ENCODE data around the gene TUBE1. TPM values are rescaled to one million over a fixed set of nuclear protein-coding genes. Genes with fewer than 3 reads are reported as not detected.

The TUBE1 gene
- total RNA-seq, 1 experiment from 2014 or later = 42.5 TPM

- TF ChIP-seq ZFX (IDR thresholded peaks at IDR 0.05) (no peak), JUND (IDR thresholded peaks at IDR 0.05) (no peak), EGR1 (IDR thresholded peaks at IDR 0.05; ENCODE audit: low read depth) (no peak), CEBPB (IDR thresholded peaks at IDR 0.05; ENCODE audit: low read depth) (no peak), MAX (IDR thresholded peaks at IDR 0.05) (no peak), SP1 (IDR thresholded peaks at IDR 0.05; ENCODE audit: low read depth) (no peak), SRF (IDR thresholded peaks at IDR 0.05; ENCODE audit: low read depth) (no peak), TCF7L2 (IDR thresholded peaks at IDR 0.05; ENCODE audit: borderline replicate concordance, extremely low read depth, insufficient read depth, insufficient read length) (no peak), CBX3 (IDR thresholded peaks at IDR 0.05; ENCODE audit: low read depth) (no peak), RAD21 (IDR thresholded peaks at IDR 0.05; ENCODE audit: low read depth) (no peak), POLR2A (IDR thresholded peaks at IDR 0.05; ENCODE audit: borderline replicate concordance, extremely low read depth, insufficient read depth, insufficient read length) (no peak), ZNF274 (IDR thresholded peaks at IDR 0.05; ENCODE audit: low read depth, low read length) (no peak), EZH2phosphoT487 (IDR thresholded peaks at IDR 0.05; ENCODE audit: borderline replicate concordance) (no peak), FOSL1 (IDR thresholded peaks at IDR 0.05; ENCODE audit: low read depth) (no peak), EZH2 (IDR thresholded peaks at IDR 0.05) (no peak)
- TF ChIP-seq, protein P1, sequence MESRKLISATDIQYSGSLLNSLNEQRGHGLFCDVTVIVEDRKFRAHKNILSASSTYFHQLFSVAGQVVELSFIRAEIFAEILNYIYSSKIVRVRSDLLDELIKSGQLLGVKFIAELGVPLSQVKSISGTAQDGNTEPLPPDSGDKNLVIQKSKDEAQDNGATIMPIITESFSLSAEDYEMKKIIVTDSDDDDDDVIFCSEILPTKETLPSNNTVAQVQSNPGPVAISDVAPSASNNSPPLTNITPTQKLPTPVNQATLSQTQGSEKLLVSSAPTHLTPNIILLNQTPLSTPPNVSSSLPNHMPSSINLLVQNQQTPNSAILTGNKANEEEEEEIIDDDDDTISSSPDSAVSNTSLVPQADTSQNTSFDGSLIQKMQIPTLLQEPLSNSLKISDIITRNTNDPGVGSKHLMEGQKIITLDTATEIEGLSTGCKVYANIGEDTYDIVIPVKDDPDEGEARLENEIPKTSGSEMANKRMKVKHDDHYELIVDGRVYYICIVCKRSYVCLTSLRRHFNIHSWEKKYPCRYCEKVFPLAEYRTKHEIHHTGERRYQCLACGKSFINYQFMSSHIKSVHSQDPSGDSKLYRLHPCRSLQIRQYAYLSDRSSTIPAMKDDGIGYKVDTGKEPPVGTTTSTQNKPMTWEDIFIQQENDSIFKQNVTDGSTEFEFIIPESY (IDR thresholded peaks at IDR 0.05; ENCODE audit: extremely low read depth, insufficient replicate concordance, low read length) = no peak
- TF ChIP-seq, protein P2, sequence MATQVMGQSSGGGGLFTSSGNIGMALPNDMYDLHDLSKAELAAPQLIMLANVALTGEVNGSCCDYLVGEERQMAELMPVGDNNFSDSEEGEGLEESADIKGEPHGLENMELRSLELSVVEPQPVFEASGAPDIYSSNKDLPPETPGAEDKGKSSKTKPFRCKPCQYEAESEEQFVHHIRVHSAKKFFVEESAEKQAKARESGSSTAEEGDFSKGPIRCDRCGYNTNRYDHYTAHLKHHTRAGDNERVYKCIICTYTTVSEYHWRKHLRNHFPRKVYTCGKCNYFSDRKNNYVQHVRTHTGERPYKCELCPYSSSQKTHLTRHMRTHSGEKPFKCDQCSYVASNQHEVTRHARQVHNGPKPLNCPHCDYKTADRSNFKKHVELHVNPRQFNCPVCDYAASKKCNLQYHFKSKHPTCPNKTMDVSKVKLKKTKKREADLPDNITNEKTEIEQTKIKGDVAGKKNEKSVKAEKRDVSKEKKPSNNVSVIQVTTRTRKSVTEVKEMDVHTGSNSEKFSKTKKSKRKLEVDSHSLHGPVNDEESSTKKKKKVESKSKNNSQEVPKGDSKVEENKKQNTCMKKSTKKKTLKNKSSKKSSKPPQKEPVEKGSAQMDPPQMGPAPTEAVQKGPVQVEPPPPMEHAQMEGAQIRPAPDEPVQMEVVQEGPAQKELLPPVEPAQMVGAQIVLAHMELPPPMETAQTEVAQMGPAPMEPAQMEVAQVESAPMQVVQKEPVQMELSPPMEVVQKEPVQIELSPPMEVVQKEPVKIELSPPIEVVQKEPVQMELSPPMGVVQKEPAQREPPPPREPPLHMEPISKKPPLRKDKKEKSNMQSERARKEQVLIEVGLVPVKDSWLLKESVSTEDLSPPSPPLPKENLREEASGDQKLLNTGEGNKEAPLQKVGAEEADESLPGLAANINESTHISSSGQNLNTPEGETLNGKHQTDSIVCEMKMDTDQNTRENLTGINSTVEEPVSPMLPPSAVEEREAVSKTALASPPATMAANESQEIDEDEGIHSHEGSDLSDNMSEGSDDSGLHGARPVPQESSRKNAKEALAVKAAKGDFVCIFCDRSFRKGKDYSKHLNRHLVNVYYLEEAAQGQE (IDR thresholded peaks at IDR 0.05; ENCODE audit: low read depth) = no peak
- H4K20me1 ChIP-seq (ENCODE audit: insufficient read depth) = no peaks in the 10 kb centered on the region
- ChIA-PET RAD21 (ENCODE audit: low non-redundant PET in 1 of 2, low total read pairs in 2 of 2, uncharacterized antibody in 2 of 2, unreplicated experiment in 2 of 2) (no interaction called here), POLR2A (no interaction called here), CTCF (interaction anchor here (1.8 kb wide), 1 partner anchor 10 kb away, joined by 3 read pairs; no protein-coding TSS in a partner anchor)
- no peaks in the 10 kb centered on the region for H3K9me3 ChIP-seq (ENCODE audit: control insufficient read depth in 1 of 2, insufficient read depth in 1 of 2, low read depth in 1 of 2, low read length in 2 of 2)
- H3K27ac ChIP-seq (ENCODE audit: low read depth, low read length) = no peak overlapping the region
- no peak overlapping the region for H2AFZ ChIP-seq (ENCODE audit: low read depth, low read length, poor library complexity, severe bottlenecking)
- intact Hi-C loops (cut with micrococcal nuclease) = no loop called here
- H3K27me3 ChIP-seq (ENCODE audit: insufficient read depth, low read length) = 0 out of 2 replicates have a peak, but pooled peaks cover 4% of the 10 kb centered on the region
- H3K4me1 ChIP-seq (ENCODE audit: control insufficient read depth in 1 of 2, insufficient read depth in 2 of 2, low read length in 2 of 2) = no peaks in the 10 kb centered on the region
- no peaks in the 10 kb centered on the region for H3K79me2 ChIP-seq (ENCODE audit: insufficient read depth, low read length)
- H3K4me2 ChIP-seq (ENCODE audit: low read length) = no peak overlapping the region
- no peaks in the 10 kb centered on the region for H3K9me2 ChIP-seq (ENCODE audit: insufficient read depth)
- DNase-seq (ENCODE audit: low read depth, low spot score) (no peak), ATAC-seq (no peak)
- no peak overlapping the region for H3K9ac ChIP-seq (ENCODE audit: low read length)
- no peak overlapping the region for H3K4me3 ChIP-seq (replicated peaks in 1 of 2; ENCODE audit: low read depth in 1 of 2, low read length in 2 of 2)
- no peaks in the 10 kb centered on the region for H3K36me3 ChIP-seq (ENCODE audit: control insufficient read depth in 1 of 2, insufficient read depth in 2 of 2, low read length in 2 of 2)
- BruUV-seq (replicated peaks) = no TSS peak
These were observed 56.2 kb downstream of the TUBE1 start for GRCh38 chr6:112030961-112031660.

All from HCT116 (cell line).